H1 (cell line): ENCODE data around the gene L2HGDH. TPM values are rescaled to one million over a fixed set of nuclear protein-coding genes. Genes with fewer than 3 reads are reported as not detected.

ENCODE experiments used
- ATF2 ChIP-seq: IDR thresholded peaks from 2 replicates; pipeline ENCODE4 v1.6.1; 2012; ENCODE audit warnings: low read length, inconsistent platforms
- CTCF ChIP-seq, 3 experiments: IDR thresholded peaks; 1 replicate in 2 of 3; 2 replicates in 1 of 3; pipeline versions ENCODE4 v1.5.1 to v1.6.1; 2011; ENCODE audit warnings: low read length in 3 of 3, mild to moderate bottlenecking in 3 of 3, inconsistent platforms in 2 of 3, low read depth in 1 of 3, moderate library complexity in 1 of 3; ENCODE audit not compliant: insufficient read depth in 1 of 3; ENCODE audit errors: control extremely low read depth in 1 of 3
- SP4 ChIP-seq: IDR thresholded peaks from 2 replicates; pipeline ENCODE4 v1.6.1; 2012; ENCODE audit warnings: low read length, inconsistent platforms
- polyA plus RNA-seq, 7 experiments: library from polyadenylated mRNA; depleted of rRNA in 3 of 7; stranded (reverse) in 5 of 7; unstranded in 2 of 7; fragments of >200 nt in 5 of 7; fragments of 200-250 nt in 2 of 7; gene quantifications; 1 replicate in 5 of 7; 2 replicates in 1 of 7; 4 replicates in 1 of 7; pipeline versions ENCODE4 v1.2.1 to v1.2.3, GENCODE V29; 2011 to 2013; ENCODE audit warnings: missing spikeins in 2 of 7, mixed read lengths in 2 of 7
- total RNA-seq: library from RNA; stranded (reverse); fragmentation: NEBNext Ultra II Directional; extraction: Animal tissue kit (Norgen Biotek cat#: 25700); gene quantifications from 2 replicates; pipeline ENCODE4 v1.2.1, GENCODE V29; 2021

The L2HGDH gene
- total and polyA plus RNA-seq, 2 of the 8 experiments (the other 6 are each of a cell fraction or from before 2014, with no cell fraction given), result 12.2 to 28.6 TPM

- no peak for TF ChIP-seq ATF2
- TF ChIP-seq SP4, result no peak
- no peak for TF ChIP-seq CTCF (IDR thresholded peaks at IDR 0.05; ENCODE audit: control extremely low read depth in 1 of 3, insufficient read depth in 1 of 3, low read depth in 1 of 3, low read length in 3 of 3)
- TF ChIP-seq, all 59 proteins: peak for 0
Observed at GRCh38 chr14:50272498-50272897, 39.5 kb downstream of the L2HGDH start (continued).
